OCI-LY7 (cell line): ENCODE data around the gene UBE2G2. TPM values are rescaled to one million over a fixed set of nuclear protein-coding genes. Genes with fewer than 3 reads are reported as not detected.

ENCODE experiments used
- BruUV-seq: library from RNA; stranded (reverse); fragments of 400-500 nt; replicated peaks from 2 replicates; lab custom pipeline; 2021; lab: Mats Ljungman, UMichigan
- CTCF ChIA-PET: fragments of 300-600 bp; sonication (Branson Sonifier 250); formaldehyde crosslinking; loops from one replicate; lab custom pipeline; 2022; ENCODE audit warnings: antibody characterized with exemption; ENCODE audit not compliant: unreplicated experiment; lab: Charles Lee
- POLR2A ChIA-PET: fragments of 300-600 bp; sonication (Branson Sonifier 250); formaldehyde crosslinking; loops from one replicate; lab custom pipeline; 2022; ENCODE audit warnings: antibody characterized with exemption; lab: Charles Lee
- DNase-seq: peaks from one replicate; pipeline ENCODE4 v3.0.0-alpha.2; 2015; ENCODE audit warnings: low spot score
- H2AFZ ChIP-seq: fragments of 200-600 bp; sonication (generic), shearing (Covaris generic); 2 replicates; pipeline ENCODE4 v1.6.1; 2014; ENCODE audit warnings: mild to moderate bottlenecking, antibody characterized with exemption, low read length, moderate library complexity
- H3K27ac ChIP-seq: fragments of 200-600 bp; sonication (generic); 2 replicates; pipeline ENCODE4 v1.5.1; 2014; ENCODE audit warnings: mixed run types, low read depth, mild to moderate bottlenecking, moderate library complexity, low read length, inconsistent platforms; ENCODE audit not compliant: poor library complexity, severe bottlenecking
- H3K36me3 ChIP-seq: fragments of 200-600 bp; sonication (generic); 2 replicates; pipeline ENCODE4 v1.6.1; 2014; ENCODE audit warnings: mild to moderate bottlenecking, antibody characterized with exemption, low read length, moderate library complexity, mixed read lengths; ENCODE audit not compliant: insufficient read depth
- H3K4me1 ChIP-seq: fragments of 200-600 bp; sonication (generic); 2 replicates; pipeline ENCODE4 v1.5.1; 2014; ENCODE audit warnings: mild to moderate bottlenecking, low read length; ENCODE audit not compliant: insufficient read depth, poor library complexity, severe bottlenecking
- H3K4me2 ChIP-seq: fragments of 200-600 bp; sonication (generic); 2 replicates; pipeline ENCODE4 v1.6.1; 2014; ENCODE audit warnings: mild to moderate bottlenecking, low read length
- H3K4me3 ChIP-seq: fragments of 200-600 bp; sonication (generic); 2 replicates; pipeline ENCODE4 v1.5.1; 2014; ENCODE audit warnings: mild to moderate bottlenecking, low read depth, low read length; ENCODE audit not compliant: poor library complexity, severe bottlenecking
- H3K79me2 ChIP-seq: fragments of 200-600 bp; sonication (generic); 2 replicates; pipeline ENCODE4 v1.6.1; 2016; ENCODE audit warnings: low read depth, mild to moderate bottlenecking, low read length, moderate library complexity, mixed read lengths; ENCODE audit not compliant: insufficient read depth
- H3K9me2 ChIP-seq: fragments of 200-600 bp; sonication (generic); 2 replicates; pipeline ENCODE4 v1.6.1; 2016; ENCODE audit warnings: mild to moderate bottlenecking, low read length, mixed read lengths; ENCODE audit not compliant: insufficient read depth
- H3K9me3 ChIP-seq: fragments of 200-600 bp; sonication (generic); 2 replicates; pipeline ENCODE4 v1.6.1; 2014; ENCODE audit warnings: mild to moderate bottlenecking, mixed run types, low read length, mixed read lengths
- H4K20me1 ChIP-seq: fragments of 200-600 bp; sonication (generic); 2 replicates; pipeline ENCODE4 v1.6.1; 2014; ENCODE audit warnings: mild to moderate bottlenecking, antibody characterized with exemption, low read length, moderate library complexity, mixed read lengths; ENCODE audit not compliant: insufficient read depth
- CTCF ChIP-seq: fragments of 200-600 bp; sonication (generic); conservative IDR thresholded peaks from 2 replicates; pipeline ENCODE4 v1.5.1; 2014; ENCODE audit warnings: mild to moderate bottlenecking, antibody characterized with exemption, low read length, moderate library complexity, mixed read lengths
- EZH2phosphoT487 ChIP-seq: fragments of 200-600 bp; sonication (generic); IDR thresholded peaks from 2 replicates; pipeline ENCODE4 v1.6.1; 2018; ENCODE audit warnings: low read depth, borderline replicate concordance, mild to moderate bottlenecking, mixed run types, antibody characterized with exemption, low read length, moderate library complexity, mixed read lengths
- intact Hi-C: fragments of 100-400 bp; cut with micrococcal nuclease; formaldehyde crosslinking; loops from one replicate; pipeline ENCODE4 v1.10.0; 2022; ENCODE audit not compliant: unreplicated experiment
- total RNA-seq, 2 experiments: library from RNA; depleted of rRNA in 1 of 2; stranded (reverse); fragments of >200 nt in 1 of 2; shearing (Covaris generic) in 1 of 2; gene quantifications; 2 replicates each; pipeline ENCODE4 v1.2.3, GENCODE V29; 2014 to 2022

Gene UBE2G2
- total RNA-seq, 2 experiments from 2014 or later: 104 to 141 TPM

- no peak overlapping the region for H3K27ac ChIP-seq
- intact Hi-C loops: no loop called here
Measured at GRCh38 chr21:44732956-44733355, 68.7 kb downstream of the UBE2G2 start.

GRCh38 chr21:44732263-44732662, 69.4 kb downstream of the UBE2G2 start:
- Histone ChIP-seq H3K4me1 (no peaks in the 10 kb centered on the region), H3K9me3 (no peaks in the 10 kb centered on the region), H3K4me2 (no peak overlapping the region), H3K79me2 (no peaks in the 10 kb centered on the region), H3K9me2 (no peaks in the 10 kb centered on the region), H4K20me1 (no peaks in the 10 kb centered on the region), H2AFZ (no peak overlapping the region), H3K36me3 (no peaks in the 10 kb centered on the region), H3K27ac (no peak overlapping the region), H3K4me3 (no peak overlapping the region)
- intact Hi-C loops: no loop called here
- ChIA-PET POLR2A (no interaction called here), CTCF (no interaction called here)
- TF ChIP-seq EZH2phosphoT487 (no peak), CTCF (no peak)
- DNase-seq: no peak
- no TSS peak for BruUV-seq

More at GRCh38 chr21:44732956-44733355, 68.7 kb downstream of the UBE2G2 start:
- no peak for DNase-seq
- ChIA-PET CTCF (no interaction called here), POLR2A (no interaction called here)
- Histone ChIP-seq H3K9me3 (no peaks in the 10 kb centered on the region), H2AFZ (no peak overlapping the region), H3K79me2 (no peaks in the 10 kb centered on the region), H4K20me1 (no peaks in the 10 kb centered on the region), H3K4me2 (no peak overlapping the region), H3K4me3 (no peak overlapping the region), H3K9me2 (no peaks in the 10 kb centered on the region), H3K4me1 (no peaks in the 10 kb centered on the region), H3K36me3 (no peaks in the 10 kb centered on the region)
- no TSS peak for BruUV-seq
- TF ChIP-seq CTCF (no peak), EZH2phosphoT487 (no peak)

GRCh38 chr21:44730951-44731579, 70.6 kb downstream of the UBE2G2 start:
- no peak overlapping the region for H2AFZ ChIP-seq
- DNase-seq: no peak
- ChIA-PET POLR2A (interaction anchor here (0.6 kb wide), 1 partner anchor 164 kb away, joined by 3 read pairs; no protein-coding TSS in a partner anchor), CTCF (no interaction called here)
- no peak overlapping the region for H3K4me3 ChIP-seq
- H3K4me2 ChIP-seq: no peak overlapping the region
- H3K9me3 ChIP-seq: no peaks in the 10 kb centered on the region
- BruUV-seq: no TSS peak
- no peaks in the 10 kb centered on the region for H3K79me2 ChIP-seq
- TF ChIP-seq CTCF: no peak
- no peaks in the 10 kb centered on the region for H3K4me1 ChIP-seq
- no peak overlapping the region for H3K27ac ChIP-seq
- no peaks in the 10 kb centered on the region for H4K20me1 ChIP-seq
- intact Hi-C loops: no loop called here
- no peaks in the 10 kb centered on the region for H3K9me2 ChIP-seq
- H3K36me3 ChIP-seq: no peaks in the 10 kb centered on the region
